Measurements from ENCODE around the gene CNOT6. TPM values are rescaled to one million over a fixed set of nuclear protein-coding genes. Genes with fewer than 3 reads are reported as not detected.

CNOT6 gene
- total RNA-seq, 3 donors from 2014 or later = 29.5 to 33.0 (median 30.4) TPM

- peaks cover 11% of the 10 kb centered on the region for H3K4me1 Mint-ChIP-seq (ENCODE audit: low read depth)
- no peak for DNase-seq
- peaks cover under 1% of the 10 kb centered on the region for H3K27me3 Mint-ChIP-seq (ENCODE audit: low read depth)
- no peaks in the 10 kb centered on the region for H3K36me3 Mint-ChIP-seq (ENCODE audit: insufficient read depth)
- no peak overlapping the region for H3K4me3 Mint-ChIP-seq
- H3K9me3 Mint-ChIP-seq = no peaks in the 10 kb centered on the region
- ATAC-seq = no peak
Measured at GRCh38 chr5:180625125-180625790, 131.1 kb downstream of the CNOT6 start.

- no peaks in the 10 kb centered on the region for H3K27me3 Mint-ChIP-seq (ENCODE audit: low read depth)
- H3K4me3 Mint-ChIP-seq = no peak overlapping the region
- H3K4me1 Mint-ChIP-seq (ENCODE audit: low read depth) = peaks cover 11% of the 10 kb centered on the region
- no peaks in the 10 kb centered on the region for H3K9me3 Mint-ChIP-seq
- DNase-seq (no peak), ATAC-seq (no peak)
- no peaks in the 10 kb centered on the region for H3K36me3 Mint-ChIP-seq (ENCODE audit: insufficient read depth)
Measured at GRCh38 chr5:180625791-180626660, 131.8 kb downstream of the CNOT6 start.

GRCh38 chr5:180626661-180627385, 132.6 kb downstream of the CNOT6 start:
- peaks cover 11% of the 10 kb centered on the region for H3K4me1 Mint-ChIP-seq (ENCODE audit: low read depth)
- no peak for ATAC-seq
- DNase-seq = no peak
- H3K4me3 Mint-ChIP-seq = no peak overlapping the region
- H3K36me3 Mint-ChIP-seq (ENCODE audit: insufficient read depth) = no peaks in the 10 kb centered on the region
- no peaks in the 10 kb centered on the region for H3K9me3 Mint-ChIP-seq
- H3K27me3 Mint-ChIP-seq (ENCODE audit: low read depth) = no peaks in the 10 kb centered on the region

- ATAC-seq (no peak), DNase-seq (no peak)
- Mint-ChIP-seq H3K4me3 (no peak overlapping the region), H3K9me3 (no peaks in the 10 kb centered on the region), H3K4me1 (ENCODE audit: low read depth) (peaks cover 11% of the 10 kb centered on the region), H3K27me3 (ENCODE audit: low read depth) (no peaks in the 10 kb centered on the region), H3K36me3 (ENCODE audit: insufficient read depth) (no peaks in the 10 kb centered on the region)
Measured at GRCh38 chr5:180627386-180628120, 133.4 kb downstream of the CNOT6 start.

Other genes starting within 250 kb of the CNOT6 start
- 10 to 100 TPM; 34.8 to 39.1 (median 35.8) TPM for gene MAPK9, start 202.3 kb upstream of the CNOT6 start, total RNA-seq
- gene GFPT2, start 141.0 kb upstream of the CNOT6 start, total RNA-seq = under 1 TPM; 0.30 to 0.48 (median 0.34) TPM
- under 1 TPM in 1 of 3 donors, not detected in 2; 0.55 TPM for gene SCGB3A1, start 97.1 kb downstream of the CNOT6 start, total RNA-seq
- gene FLT4, start 155.2 kb downstream of the CNOT6 start, total RNA-seq = 1 to 10 TPM; 1.2 to 1.8 (median 1.6) TPM
- gene OR2Y1, start 245.7 kb downstream of the CNOT6 start, total RNA-seq = not detected